22Rv1 (cell line): Measurements from ENCODE around the gene TRIM17.

Experiments used
- CTCF ChIP-seq: fragments of 450-650 bp; IDR thresholded peaks from 2 replicates; pipeline ENCODE4 v1.5.1; 2017; ENCODE audit warnings: mild to moderate bottlenecking
- ZFX ChIP-seq: fragments of 450-650 bp; IDR thresholded peaks from 2 replicates; pipeline ENCODE4 v1.6.1; 2017; ENCODE audit warnings: antibody characterized with exemption, borderline replicate concordance

- TF ChIP-seq CTCF (no peak), ZFX (no peak)
Observed at GRCh38 chr1:228452194-228453021, 35.7 kb upstream of the TRIM17 start.
